Stimulated activated CD4-positive, alpha-beta T cell treated with anti-CD3 and anti-CD28 coated beads, Interleukin-12 subunit alpha, Interleukin-12 subunit beta, amount 100 ng/mL, for 24 hours (primary cell): ENCODE results near the gene NBEA.

Experiments used
- DNase-seq, 2 experiments: peaks; one replicate each; pipeline ENCODE4 v3.0.0-alpha.2; 2020; ENCODE audit warnings: low read depth in 2 of 2

The NBEA gene

DNA sequence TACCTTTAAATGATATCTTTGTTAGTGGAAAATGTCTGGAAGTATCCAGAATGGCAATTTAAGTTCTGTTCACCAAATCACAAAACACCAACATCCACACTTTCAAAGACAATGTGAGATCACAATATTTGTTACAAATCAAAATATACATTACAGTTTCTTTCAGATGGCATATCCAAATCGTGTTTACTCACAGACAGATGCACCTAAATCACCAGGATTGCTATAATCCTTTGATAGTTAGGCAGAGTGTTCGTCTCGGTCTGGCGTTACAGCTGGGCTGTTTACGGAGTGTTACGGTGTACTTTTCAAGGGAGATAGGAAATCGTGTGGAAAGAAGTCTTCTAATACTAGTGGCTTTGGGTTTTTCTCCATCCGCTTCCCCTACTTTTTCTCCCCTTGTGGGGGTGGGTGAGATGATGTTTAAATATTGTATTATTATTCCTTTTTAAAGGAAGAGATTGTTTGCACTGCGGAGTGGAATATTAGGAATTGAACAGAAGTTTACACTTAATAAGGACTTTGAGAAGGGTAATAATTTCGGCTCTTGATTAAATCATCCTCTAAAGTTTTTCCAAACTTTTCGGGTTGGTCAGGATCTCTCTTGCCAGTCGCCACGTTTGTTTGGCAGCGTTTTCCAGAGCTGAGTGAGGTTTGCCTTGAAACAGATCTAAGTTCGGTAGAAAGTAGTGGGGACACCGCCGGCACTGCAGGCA is 532.6 kb downstream of the NBEA start:
- no peak for DNase-seq

GRCh38 chr13:35475212-35475959 is 533.3 kb downstream of the NBEA start:
- no peak for DNase-seq

GRCh38 chr13:35475960-35476943 is 534.2 kb downstream of the NBEA start, which contains the start of gene MAB21L1:
TSS of gene MAB21L1 (minus strand) at chr13:35476689. CDS start at chr13:35476138, 551 bp downstream.
- DNase-seq, result no peak

GRCh38 chr13:35477386-35477946 is 535.4 kb downstream of the NBEA start:
- DNase-seq, result no peak

- no peak for DNase-seq
Measured at GRCh38 chr13:35478271-35479037, 536.4 kb downstream of the NBEA start.

GRCh38 chr13:35479038-35479492 is 537.0 kb downstream of the NBEA start:
- no peak for DNase-seq

DNA sequence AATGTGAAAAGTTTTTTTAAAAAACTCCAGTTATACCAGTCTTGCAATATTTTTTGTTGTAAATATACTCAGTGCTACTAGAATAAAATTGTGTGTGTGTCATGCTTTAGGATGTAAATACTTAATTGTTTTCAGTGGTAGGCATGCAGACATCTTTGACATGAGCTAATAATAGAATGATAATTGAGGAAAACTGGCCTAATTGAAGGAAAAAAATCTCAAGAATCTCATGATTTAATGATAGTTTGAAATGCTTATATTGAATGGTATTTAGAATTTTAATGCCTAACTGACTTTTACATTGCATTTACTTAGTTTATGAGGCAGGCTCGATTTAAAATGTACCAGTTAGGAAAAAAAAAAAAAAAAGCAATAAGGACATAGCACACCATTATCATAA is 537.6 kb downstream of the NBEA start:
- no peak for DNase-seq

DNA sequence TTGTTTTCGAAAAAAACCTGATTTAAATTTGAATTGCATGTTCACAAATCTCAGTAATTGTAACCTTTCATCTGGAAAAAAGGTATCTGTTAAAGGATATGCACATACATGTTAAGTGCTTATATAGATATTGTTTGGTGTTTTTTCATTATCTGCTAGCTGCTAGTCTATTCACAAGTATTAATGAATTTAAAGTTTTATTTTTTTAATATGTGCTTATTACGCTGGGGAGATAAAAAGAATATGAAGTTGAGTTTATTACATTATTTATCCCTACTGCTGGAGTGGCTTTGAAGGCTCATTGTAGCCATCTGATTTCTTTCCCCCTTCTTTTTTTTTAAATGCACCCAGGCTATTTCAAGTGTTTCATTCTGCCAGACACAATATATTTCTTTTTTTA is 538.3 kb downstream of the NBEA start:
- DNase-seq, result no peak

DNA sequence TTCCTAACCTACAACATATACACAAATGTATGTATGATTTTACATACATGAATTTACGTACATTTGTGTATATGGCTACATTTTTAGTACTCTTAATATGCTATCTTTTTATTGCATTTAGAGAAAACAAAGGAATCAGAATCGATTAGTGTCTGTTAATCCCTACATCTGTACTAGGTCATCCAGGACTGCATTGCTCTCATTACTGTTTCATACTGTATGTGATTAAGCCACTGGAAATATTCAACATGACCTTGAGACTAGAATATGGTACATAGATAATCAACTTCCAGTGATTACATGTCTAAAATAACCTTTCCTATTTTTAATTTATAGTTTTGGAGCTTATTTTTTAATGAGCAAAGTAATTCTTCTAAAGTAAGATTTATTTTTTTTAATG is 539.7 kb downstream of the NBEA start:
- DNase-seq, result no peak

- DNase-seq, result no peak
Measured at GRCh38 chr13:35482527-35482926, 540.5 kb downstream of the NBEA start.

DNA sequence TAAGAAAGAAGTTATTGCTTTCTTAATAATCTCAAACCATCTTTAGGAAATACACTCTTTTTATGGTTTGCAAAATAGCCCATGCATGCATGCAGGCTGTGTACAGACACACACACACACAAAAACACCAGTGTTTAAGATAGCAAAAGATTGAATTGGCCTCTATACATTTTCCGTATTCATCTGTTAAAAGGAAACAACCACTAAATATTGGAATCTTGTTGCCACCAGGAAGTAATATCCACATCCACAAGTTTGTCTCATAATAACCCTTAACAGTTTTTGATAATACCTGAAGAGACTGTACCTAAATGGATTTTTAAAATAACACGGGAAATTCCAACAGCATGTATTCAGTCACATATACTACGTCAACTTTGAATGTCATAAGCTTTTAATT is 541.7 kb downstream of the NBEA start:
- DNase-seq, result no peak

DNA sequence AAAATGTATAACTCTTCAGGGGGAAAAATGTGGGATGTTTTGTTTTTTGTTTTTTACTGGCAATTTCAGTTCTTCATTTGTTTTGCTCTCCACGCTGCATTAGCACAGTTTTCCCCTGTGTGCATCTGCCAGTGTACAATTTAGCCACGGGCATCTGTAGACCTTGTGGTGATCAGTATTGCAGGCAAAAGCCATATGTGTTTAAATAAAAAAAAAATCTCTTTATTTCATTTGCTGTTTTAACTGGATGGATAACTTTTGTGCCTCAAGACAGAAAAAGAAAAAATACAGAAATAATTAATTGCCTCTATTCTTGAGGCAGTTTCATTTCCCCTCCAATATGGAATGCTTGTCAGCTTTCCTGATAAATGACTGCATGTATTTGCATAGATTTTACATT is 542.3 kb downstream of the NBEA start:
- no peak for DNase-seq

- no peak for DNase-seq
Measured at GRCh38 chr13:35485424-35485823, 543.4 kb downstream of the NBEA start.

- no peak for DNase-seq
Measured at GRCh38 chr13:35489050-35489449, 547.0 kb downstream of the NBEA start.

GRCh38 chr13:35496006-35496405 is 553.9 kb downstream of the NBEA start:
- DNase-seq, result no peak

GRCh38 chr13:35496761-35497386 is 554.8 kb downstream of the NBEA start:
- DNase-seq, result no peak

DNA sequence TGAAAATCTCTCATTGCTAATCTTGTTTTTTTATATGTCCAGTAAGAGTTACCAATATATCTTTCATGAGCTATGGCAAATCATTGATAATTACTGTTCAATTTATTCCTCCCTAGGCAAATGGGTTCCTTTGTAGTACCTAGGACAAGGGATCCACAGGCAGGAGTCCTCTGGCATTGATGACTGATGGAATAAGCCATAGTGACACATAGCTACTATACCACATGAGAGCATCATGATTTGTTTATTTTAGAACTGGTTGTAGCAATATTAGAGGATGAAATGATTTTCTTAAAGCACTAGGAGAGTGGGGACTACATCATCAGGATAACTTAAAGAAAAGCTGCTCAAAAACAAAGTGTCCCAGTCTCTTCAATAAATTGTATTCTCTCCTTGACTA is 556.2 kb downstream of the NBEA start:
- no peak for DNase-seq

DNA sequence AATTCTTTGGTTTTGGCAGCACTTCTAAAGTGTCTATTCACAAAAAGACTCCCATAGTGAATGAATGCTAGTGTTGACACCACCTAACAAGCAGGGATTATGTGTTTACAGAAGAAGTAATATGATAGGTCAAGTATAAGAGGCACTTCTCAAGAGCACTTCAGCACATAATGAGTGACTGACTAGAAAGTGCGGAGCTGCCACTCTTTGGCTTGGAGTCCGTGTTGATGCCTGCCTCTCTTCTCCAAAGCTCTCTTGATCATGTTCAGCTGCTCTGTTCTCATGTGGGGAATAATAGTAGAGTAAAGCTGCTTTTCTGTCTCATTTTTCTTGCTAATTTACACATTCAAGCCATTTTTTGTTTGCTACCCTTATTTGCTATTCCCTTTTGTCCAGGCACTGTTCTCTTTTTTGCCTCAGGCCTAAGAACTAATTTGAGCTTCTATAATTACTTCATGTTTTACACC is 557.2 kb downstream of the NBEA start:
- no peak for DNase-seq

- DNase-seq, result no peak
Measured at GRCh38 chr13:35499676-35500075, 557.6 kb downstream of the NBEA start.

DNA sequence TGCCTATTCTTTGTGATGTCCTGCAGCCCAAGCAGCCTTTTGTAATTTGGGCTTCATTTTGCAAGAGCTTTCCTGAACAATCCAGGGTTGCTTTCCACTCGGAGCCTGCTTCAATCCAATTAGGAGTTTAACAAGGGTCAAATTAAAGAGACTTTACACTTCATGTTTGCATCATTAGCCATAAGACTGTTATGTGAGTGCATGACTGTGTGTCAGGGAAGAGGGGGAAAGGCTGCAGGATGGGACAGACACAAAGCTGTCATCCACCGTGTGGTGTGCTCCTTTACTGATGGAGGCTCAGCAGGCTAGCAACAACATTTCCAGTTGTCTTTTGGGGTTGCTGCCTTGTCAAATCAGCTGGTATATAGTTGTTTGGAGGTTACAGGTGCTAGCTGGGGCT is 558.1 kb downstream of the NBEA start:
- DNase-seq, result no peak
